Aorta (tissue), 5 donors: ENCODE data around the gene ETS2. TPM values are rescaled to one million over a fixed set of nuclear protein-coding genes. Genes with fewer than 3 reads are reported as not detected.

Experiments used
- ATAC-seq: fragments of 200-7000 bp; cut with Tn5 transposase; one replicate; pipeline ENCODE4 v1.9.1; 2022; ENCODE audit warnings: moderate library complexity; ENCODE audit not compliant: low FRiP score
- DNase-seq, 2 donors: peaks; one replicate each; pipeline ENCODE4 v3.0.0-alpha.2; 2020
- H3K27ac ChIP-seq, 2 donors: one replicate each; pipeline ENCODE4 v1.5.1; 2013; ENCODE audit warnings: low read length in 2 of 2, mild to moderate bottlenecking in 2 of 2, moderate library complexity in 2 of 2, control low read depth in 1 of 2, inconsistent platforms in 1 of 2, low read depth in 1 of 2
- H3K27me3 ChIP-seq, 2 donors: one replicate each; pipeline ENCODE4 v1.6.1; 2013; ENCODE audit warnings: control low read depth in 1 of 2, low read length in 1 of 2, mild to moderate bottlenecking in 1 of 2, moderate library complexity in 1 of 2; ENCODE audit not compliant: insufficient read depth in 2 of 2, control insufficient read depth in 1 of 2
- H3K36me3 ChIP-seq, 2 donors: one replicate each; pipeline ENCODE4 v1.6.1; 2013; ENCODE audit warnings: control low read depth in 1 of 2, low read length in 1 of 2, mild to moderate bottlenecking in 1 of 2; ENCODE audit not compliant: insufficient read depth in 2 of 2, control insufficient read depth in 1 of 2
- H3K4me1 ChIP-seq, 2 donors: one replicate each; pipeline ENCODE4 v1.6.1; 2013; ENCODE audit warnings: low read length in 2 of 2, control low read depth in 1 of 2, mild to moderate bottlenecking in 1 of 2, moderate library complexity in 1 of 2; ENCODE audit not compliant: insufficient read depth in 2 of 2, control insufficient read depth in 1 of 2
- H3K4me3 ChIP-seq, 2 donors: one replicate each; pipeline ENCODE4 v1.5.1; 2013; ENCODE audit warnings: low read length in 2 of 2, control low read depth in 1 of 2, mild to moderate bottlenecking in 1 of 2
- H3K9me3 ChIP-seq: one replicate; pipeline ENCODE4 v1.6.1; 2013; ENCODE audit warnings: mild to moderate bottlenecking, low read length; ENCODE audit not compliant: control insufficient read depth
- WGBS, 2 donors: extraction: QIAGEN DNeasy Blood & Tissue Kit; methylation state at CpG; one replicate each; pipeline ENCODE4 v1.1.7; 2013; 5-methylcytosine and 5-hydroxymethylcytosine counted together
- intact Hi-C, 2 donors: fragments of 100-400 bp; cut with DNase I; formaldehyde crosslinking; loops; one replicate each; pipeline versions ENCODE4 v1.14.2 to v1.15.0; 2022
- polyA plus RNA-seq, 2 donors: library from polyadenylated mRNA; stranded (reverse); fragments of 200-250 nt; gene quantifications; one replicate each; pipeline ENCODE4 v1.2.3, GENCODE V29; 2013
- total RNA-seq, 2 donors: library from RNA; stranded (reverse); fragmentation: NEBNext Ultra II Directional; extraction: Animal tissue kit (Norgen Biotek cat#: 25700); gene quantifications; one replicate each; pipeline ENCODE4 v1.2.1, GENCODE V29; 2021
- donor health status: healthy with polysubstance abuse.
- donor health status: Bipolar disorder and iron deficiency.
- donor health status: DM: no; HTN: no; CAD: no.
- donor health status: DM: no; HTN: no; CAD: no.
- donor health status: DM: yes; HTN: yes; CAD: no.

The ETS2 gene
- total and polyA plus RNA-seq, 4 donors: 40.2 to 232 (median 111) TPM

GRCh38 chr21:38787461-38788274, 18.1 kb upstream of the ETS2 start:
- DNase-seq (no peak), ATAC-seq (peak; percentile 29)
- Histone ChIP-seq H3K27ac (no peak overlapping the region), H3K9me3 (peaks cover 2% of the 10 kb centered on the region), H3K27me3 (no peaks in the 10 kb centered on the region), H3K4me1 (no peaks in the 10 kb centered on the region), H3K36me3 (no peaks in the 10 kb centered on the region), H3K4me3 (no peak overlapping the region)
- intact Hi-C loops: no loop called here
- 71 to 74% methylated on average over 19 of the region's 19 CpGs for WGBS, 2 donors

GRCh38 chr21:38788275-38788905, 17.3 kb upstream of the ETS2 start:
- H3K4me1 ChIP-seq: no peaks in the 10 kb centered on the region
- H3K27ac ChIP-seq: no peak overlapping the region
- H3K27me3 ChIP-seq: no peaks in the 10 kb centered on the region
- intact Hi-C loops: no loop called here
- DNase-seq (no peak), ATAC-seq (no peak)
- no peak overlapping the region for H3K4me3 ChIP-seq
- WGBS, 2 donors: 86 to 90% methylated on average over 4 of the region's 4 CpGs
- H3K36me3 ChIP-seq: no peaks in the 10 kb centered on the region
- no peaks in the 10 kb centered on the region for H3K9me3 ChIP-seq

GRCh38 chr21:38789275-38789674, 16.5 kb upstream of the ETS2 start:
- Histone ChIP-seq H3K4me1 (no peaks in the 10 kb centered on the region), H3K36me3 (no peaks in the 10 kb centered on the region), H3K27ac (no peak overlapping the region), H3K4me3 (no peak overlapping the region), H3K27me3 (no peaks in the 10 kb centered on the region), H3K9me3 (no peaks in the 10 kb centered on the region)
- DNase-seq (no peak), ATAC-seq (no peak)
- 94 to 95% methylated on average over 3 of the region's 3 CpGs for WGBS, 2 donors
- intact Hi-C loops: no loop called here

GRCh38 chr21:38790059-38790458, 15.7 kb upstream of the ETS2 start:
- Histone ChIP-seq H3K4me1 (no peaks in the 10 kb centered on the region), H3K4me3 (no peak overlapping the region), H3K9me3 (no peaks in the 10 kb centered on the region), H3K27ac (no peak overlapping the region), H3K27me3 (no peaks in the 10 kb centered on the region), H3K36me3 (no peaks in the 10 kb centered on the region)
- 79 to 80% methylated on average over 7 of the region's 7 CpGs for WGBS, 2 donors
- no peak for DNase-seq
- ATAC-seq: no peak
- intact Hi-C loops: no loop called here

- H3K27ac ChIP-seq: no peak overlapping the region
- H3K4me1 ChIP-seq: no peaks in the 10 kb centered on the region
- intact Hi-C loops: no loop called here
- H3K4me3 ChIP-seq: no peak overlapping the region
- DNase-seq: no peak
- H3K9me3 ChIP-seq: no peaks in the 10 kb centered on the region
- WGBS, 2 donors: 85 to 91% methylated on average over 4 of the region's 4 CpGs
- no peaks in the 10 kb centered on the region for H3K27me3 ChIP-seq
- no peaks in the 10 kb centered on the region for H3K36me3 ChIP-seq
- ATAC-seq: no peak
Measured at GRCh38 chr21:38790961-38791360, 14.8 kb upstream of the ETS2 start.

GRCh38 chr21:38792676-38793459, 12.9 kb upstream of the ETS2 start:
- Histone ChIP-seq H3K4me3 (no peak overlapping the region), H3K36me3 (no peaks in the 10 kb centered on the region), H3K9me3 (no peaks in the 10 kb centered on the region), H3K4me1 (no peaks in the 10 kb centered on the region), H3K27me3 (no peaks in the 10 kb centered on the region), H3K27ac (no peak overlapping the region)
- intact Hi-C loops: no loop called here
- ATAC-seq (no peak), DNase-seq (no peak)
- 94 to 95% methylated on average over 5 of the region's 5 CpGs for WGBS, 2 donors

GRCh38 chr21:38793926-38794713, 11.6 kb upstream of the ETS2 start:
- H3K36me3 ChIP-seq: no peaks in the 10 kb centered on the region
- DNase-seq (no peak), ATAC-seq (no peak)
- H3K4me3 ChIP-seq: no peak overlapping the region
- H3K27ac ChIP-seq: no peak overlapping the region
- intact Hi-C loops: no loop called here
- WGBS, 2 donors: 88 to 89% methylated on average over 16 of the region's 16 CpGs
- H3K4me1 ChIP-seq: no peaks in the 10 kb centered on the region
- no peaks in the 10 kb centered on the region for H3K27me3 ChIP-seq
- H3K9me3 ChIP-seq: no peaks in the 10 kb centered on the region

GRCh38 chr21:38794978-38795377, 10.8 kb upstream of the ETS2 start:
- intact Hi-C loops: no loop called here
- no peak for DNase-seq
- H3K4me3 ChIP-seq: no peak overlapping the region
- H3K36me3 ChIP-seq: no peaks in the 10 kb centered on the region
- H3K27ac ChIP-seq: no peak overlapping the region
- ATAC-seq: no peak
- H3K4me1 ChIP-seq: no peaks in the 10 kb centered on the region
- WGBS, 2 donors: 81 to 84% methylated on average over 6 of the region's 6 CpGs
- H3K9me3 ChIP-seq: no peaks in the 10 kb centered on the region
- H3K27me3 ChIP-seq: no peaks in the 10 kb centered on the region
